ENCODE data around the gene FOXP2. TPM values are rescaled to one million over a fixed set of nuclear protein-coding genes. Genes with fewer than 3 reads are reported as not detected.

FOXP2 gene
- total RNA-seq, 2 donors from 2014 or later = 13.3 to 14.9 TPM

GRCh38 chr7:114533131-114533530, 118.5 kb downstream of the FOXP2 start:
- TF ChIP-seq, protein P1, sequence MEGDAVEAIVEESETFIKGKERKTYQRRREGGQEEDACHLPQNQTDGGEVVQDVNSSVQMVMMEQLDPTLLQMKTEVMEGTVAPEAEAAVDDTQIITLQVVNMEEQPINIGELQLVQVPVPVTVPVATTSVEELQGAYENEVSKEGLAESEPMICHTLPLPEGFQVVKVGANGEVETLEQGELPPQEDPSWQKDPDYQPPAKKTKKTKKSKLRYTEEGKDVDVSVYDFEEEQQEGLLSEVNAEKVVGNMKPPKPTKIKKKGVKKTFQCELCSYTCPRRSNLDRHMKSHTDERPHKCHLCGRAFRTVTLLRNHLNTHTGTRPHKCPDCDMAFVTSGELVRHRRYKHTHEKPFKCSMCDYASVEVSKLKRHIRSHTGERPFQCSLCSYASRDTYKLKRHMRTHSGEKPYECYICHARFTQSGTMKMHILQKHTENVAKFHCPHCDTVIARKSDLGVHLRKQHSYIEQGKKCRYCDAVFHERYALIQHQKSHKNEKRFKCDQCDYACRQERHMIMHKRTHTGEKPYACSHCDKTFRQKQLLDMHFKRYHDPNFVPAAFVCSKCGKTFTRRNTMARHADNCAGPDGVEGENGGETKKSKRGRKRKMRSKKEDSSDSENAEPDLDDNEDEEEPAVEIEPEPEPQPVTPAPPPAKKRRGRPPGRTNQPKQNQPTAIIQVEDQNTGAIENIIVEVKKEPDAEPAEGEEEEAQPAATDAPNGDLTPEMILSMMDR (conservative IDR thresholded peaks at IDR 0.05) = no peak

GRCh38 chr7:114534953-114535352, 120.3 kb downstream of the FOXP2 start:
- Histone ChIP-seq H3K4me3 (ENCODE audit: low read length) (no peak overlapping the region), H3K4me1 (ENCODE audit: control insufficient read depth, insufficient read depth, low read length) (no peaks in the 10 kb centered on the region), H3K9me3 (ENCODE audit: control insufficient read depth, low read length) (no peaks in the 10 kb centered on the region), H3K27me3 (ENCODE audit: control insufficient read depth, insufficient read depth, low read length, poor library complexity, severe bottlenecking) (no peaks in the 10 kb centered on the region), H3K9ac (ENCODE audit: extremely low read depth, low read length, poor library complexity, severe bottlenecking) (no peak overlapping the region), H3K27ac (ENCODE audit: low read depth, low read length) (no peak overlapping the region), H3K36me3 (ENCODE audit: control insufficient read depth, insufficient read depth, low read length) (no peaks in the 10 kb centered on the region)
- Mint-ChIP-seq H3K36me3 (ENCODE audit: low read depth) (no peaks in the 10 kb centered on the region), H3K9me3 (no peaks in the 10 kb centered on the region), H3K27ac (no peak overlapping the region), H3K4me1 (no peaks in the 10 kb centered on the region), H3K4me3 (no peak overlapping the region), H3K27me3 (ENCODE audit: insufficient read depth) (no peaks in the 10 kb centered on the region)
- 60 to 86% methylated on average over 1 to 2 of the region's 2 CpGs for WGBS, 2 experiments (ENCODE audit: insufficient coverage in 1 of 2, insufficient read length in 1 of 2)
- no peak for DNase-seq
- TF ChIP-seq, protein P1 (conservative IDR thresholded peaks at IDR 0.05) = no peak

More at GRCh38 chr7:114533131-114533530, 118.5 kb downstream of the FOXP2 start:
- Mint-ChIP-seq H3K4me1 (no peaks in the 10 kb centered on the region), H3K36me3 (ENCODE audit: low read depth) (no peaks in the 10 kb centered on the region), H3K27ac (no peak overlapping the region), H3K9me3 (no peaks in the 10 kb centered on the region), H3K27me3 (ENCODE audit: insufficient read depth) (no peaks in the 10 kb centered on the region), H3K4me3 (no peak overlapping the region)
- WGBS, 2 experiments (ENCODE audit: insufficient coverage in 1 of 2, insufficient read length in 1 of 2) = 78 to 83% methylated on average over 3 of the region's 3 CpGs
- H3K4me1 ChIP-seq (ENCODE audit: control insufficient read depth, insufficient read depth, low read length) = no peaks in the 10 kb centered on the region
- no peaks in the 10 kb centered on the region for H3K9me3 ChIP-seq (ENCODE audit: control insufficient read depth, low read length)
- H3K27me3 ChIP-seq (ENCODE audit: control insufficient read depth, insufficient read depth, low read length, poor library complexity, severe bottlenecking) = no peaks in the 10 kb centered on the region
- H3K4me3 ChIP-seq (ENCODE audit: low read length) = no peak overlapping the region
- no peak for DNase-seq
- no peaks in the 10 kb centered on the region for H3K36me3 ChIP-seq (ENCODE audit: control insufficient read depth, insufficient read depth, low read length)
- H3K27ac ChIP-seq (ENCODE audit: low read depth, low read length) = peak overlapping the region; percentile 96
- H3K9ac ChIP-seq (ENCODE audit: extremely low read depth, low read length, poor library complexity, severe bottlenecking) = no peak overlapping the region

- H3K4me1 ChIP-seq (ENCODE audit: control insufficient read depth, insufficient read depth, low read length) = no peaks in the 10 kb centered on the region
- no peak overlapping the region for H3K4me3 ChIP-seq (ENCODE audit: low read length)
- no peaks in the 10 kb centered on the region for H3K36me3 ChIP-seq (ENCODE audit: control insufficient read depth, insufficient read depth, low read length)
- H3K27me3 ChIP-seq (ENCODE audit: control insufficient read depth, insufficient read depth, low read length, poor library complexity, severe bottlenecking) = no peaks in the 10 kb centered on the region
- Mint-ChIP-seq H3K27me3 (ENCODE audit: insufficient read depth) (no peaks in the 10 kb centered on the region), H3K4me1 (no peaks in the 10 kb centered on the region), H3K4me3 (no peak overlapping the region), H3K9me3 (no peaks in the 10 kb centered on the region), H3K36me3 (ENCODE audit: low read depth) (no peaks in the 10 kb centered on the region), H3K27ac (no peak overlapping the region)
- DNase-seq = peak; percentile 48
- TF ChIP-seq, protein P1 (conservative IDR thresholded peaks at IDR 0.05) = peak; percentile 58
- H3K9me3 ChIP-seq (ENCODE audit: control insufficient read depth, low read length) = no peaks in the 10 kb centered on the region
- no peak overlapping the region for H3K9ac ChIP-seq (ENCODE audit: extremely low read depth, low read length, poor library complexity, severe bottlenecking)
- no peak overlapping the region for H3K27ac ChIP-seq (ENCODE audit: low read depth, low read length)
Observed at GRCh38 chr7:114539575-114539974, 125.0 kb downstream of the FOXP2 start.

All from endodermal cell (in vitro differentiated cells).